ENCODE measurements around the gene CDX1.

CDX1 gene

GRCh38 chr5:150166650-150167511, at the start of gene CDX1:
Gene CDX1 (plus strand): TSS chr5:150166778. CDS start chr5:150166877, 99 bp downstream.
- Mint-ChIP-seq H3K9me3 (no peaks in the 10 kb centered on the region), H3K4me3 (no peak within 1 kb of the TSS), H3K4me1 (no peaks in the 10 kb centered on the region), H3K27me3 (peaks cover 68% of the 10 kb centered on the region), H3K27ac (no peak within 1 kb of the TSS)
- ATAC-seq (peak; percentile 34), DNase-seq (no peak)

DNA sequence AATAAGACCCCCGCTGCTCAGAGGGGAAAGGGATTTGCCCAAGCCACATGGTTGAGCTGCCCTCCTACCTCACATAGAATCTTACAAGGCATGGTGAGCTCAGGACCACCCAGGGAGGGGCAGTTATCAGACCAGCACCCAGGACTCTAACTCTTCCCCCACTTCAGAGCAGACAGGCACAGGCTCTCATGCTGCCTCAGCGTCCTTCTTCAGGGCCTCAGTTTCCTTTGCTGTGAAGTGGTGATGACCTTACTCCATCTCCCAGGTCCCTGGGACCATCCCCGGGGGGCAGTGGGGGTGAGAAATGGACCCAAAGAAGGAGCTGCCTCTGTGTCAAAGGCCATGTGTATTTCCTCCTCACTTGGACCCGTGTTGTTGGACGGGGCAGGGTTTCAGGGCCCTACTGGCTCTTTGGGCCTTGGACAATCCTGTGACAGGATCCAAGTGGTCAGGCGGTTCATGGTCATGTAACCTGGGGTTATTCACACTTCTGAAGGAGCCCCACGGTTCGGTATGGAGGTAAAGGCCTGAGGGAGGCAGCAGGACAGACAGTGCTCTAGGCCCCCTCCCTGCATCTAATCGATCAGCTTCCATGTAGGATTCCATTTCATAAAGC, 48.5 kb upstream of the CDX1 start:
- ATAC-seq: no peak
- no peak overlapping the region for H3K27ac Mint-ChIP-seq
- no peak overlapping the region for H3K4me3 Mint-ChIP-seq
- peak in 1 of 2 donors; percentile 7 for DNase-seq
- H3K4me1 Mint-ChIP-seq: peaks cover 5% of the 10 kb centered on the region
- H3K9me3 Mint-ChIP-seq: no peaks in the 10 kb centered on the region
- no peaks in the 10 kb centered on the region for H3K27me3 Mint-ChIP-seq

DNA sequence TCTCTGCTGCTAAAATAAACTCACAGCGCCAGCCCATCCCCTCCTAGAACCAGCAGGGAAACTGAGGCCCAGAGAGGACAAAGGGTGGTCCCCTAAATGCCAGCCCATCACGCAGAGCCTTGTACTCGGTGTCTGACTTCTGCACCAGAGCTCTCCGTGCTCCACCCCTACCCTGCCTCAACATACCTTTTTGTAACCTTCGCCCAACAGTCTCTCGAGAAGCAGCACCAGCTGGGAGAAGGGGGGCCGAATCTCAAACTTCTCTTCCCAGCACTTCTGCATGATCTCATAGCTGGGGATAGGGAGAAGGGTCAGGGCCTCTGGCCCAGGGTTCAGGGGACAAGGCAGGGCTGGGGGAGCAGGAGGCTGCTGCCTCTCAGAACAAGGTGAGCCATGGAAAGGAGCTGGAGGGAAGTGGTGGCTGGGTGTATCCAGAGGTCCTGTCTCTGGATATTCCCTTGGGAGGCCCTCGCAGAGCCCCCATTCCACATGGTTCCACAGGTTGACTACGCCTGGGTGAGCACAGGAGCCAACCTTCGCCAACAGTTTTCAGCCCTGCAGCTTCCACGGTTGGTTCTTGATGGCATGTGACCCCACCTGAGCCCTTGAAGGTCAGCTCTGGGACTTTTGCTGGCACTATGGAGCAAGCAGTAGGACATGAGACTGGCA, 47.9 kb upstream of the CDX1 start:
- H3K4me3 Mint-ChIP-seq: no peak overlapping the region
- no peak overlapping the region for H3K27ac Mint-ChIP-seq
- no peaks in the 10 kb centered on the region for H3K9me3 Mint-ChIP-seq
- no peaks in the 10 kb centered on the region for H3K27me3 Mint-ChIP-seq
- ATAC-seq (no peak), DNase-seq (peak in 1 of 2 donors; percentile 3)
- H3K4me1 Mint-ChIP-seq: peaks cover 5% of the 10 kb centered on the region

DNA sequence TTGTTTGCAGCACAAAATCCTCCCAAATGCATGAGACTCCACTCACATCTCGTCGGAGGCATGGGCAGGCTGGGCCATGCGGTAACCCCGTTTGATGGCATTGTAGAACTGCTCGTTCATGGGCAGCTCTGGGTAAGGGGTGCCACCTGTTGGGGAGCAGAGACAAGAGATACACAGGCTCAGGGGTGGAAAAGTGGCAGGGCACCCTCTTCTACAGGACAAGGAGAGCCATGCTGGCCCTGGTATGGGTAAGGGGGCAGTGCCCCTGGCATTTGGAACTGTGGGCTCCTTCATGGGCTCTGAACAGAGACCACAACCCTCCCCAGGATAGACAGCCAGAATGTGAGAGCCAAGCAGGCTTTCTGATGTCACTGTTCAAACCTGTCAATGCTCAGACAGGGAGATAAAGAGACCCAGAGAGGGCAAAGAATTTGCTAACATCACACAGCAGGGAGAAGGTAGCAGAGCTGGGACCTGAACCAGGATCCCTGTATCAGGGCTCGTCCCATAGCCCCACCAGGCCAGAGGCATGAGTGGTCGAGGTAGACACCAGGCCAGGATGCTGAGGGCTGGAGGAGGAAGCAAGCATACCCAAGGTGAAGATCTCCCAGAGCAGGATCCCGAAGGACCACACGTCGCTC, 47.0 kb upstream of the CDX1 start:
- no peak overlapping the region for H3K27ac Mint-ChIP-seq
- peak; percentile 37 for ATAC-seq
- H3K4me3 Mint-ChIP-seq: no peak overlapping the region
- DNase-seq: no peak
- H3K27me3 Mint-ChIP-seq: no peaks in the 10 kb centered on the region
- H3K4me1 Mint-ChIP-seq: peaks cover 5% of the 10 kb centered on the region
- no peaks in the 10 kb centered on the region for H3K9me3 Mint-ChIP-seq

GRCh38 chr5:150120062-150120441, 46.5 kb upstream of the CDX1 start:
- peaks cover 5% of the 10 kb centered on the region for H3K4me1 Mint-ChIP-seq

GRCh38 chr5:150120617-150121447, 45.7 kb upstream of the CDX1 start:
- peaks cover 5% of the 10 kb centered on the region for H3K4me1 Mint-ChIP-seq
- ATAC-seq: no peak
- H3K27ac Mint-ChIP-seq: no peak overlapping the region
- H3K27me3 Mint-ChIP-seq: no peaks in the 10 kb centered on the region
- no peak overlapping the region for H3K4me3 Mint-ChIP-seq
- no peak for DNase-seq
- H3K9me3 Mint-ChIP-seq: no peaks in the 10 kb centered on the region

More at GRCh38 chr5:150120062-150120441, 46.5 kb upstream of the CDX1 start:
- no peak overlapping the region for H3K4me3 Mint-ChIP-seq
- H3K27ac Mint-ChIP-seq: no peak overlapping the region
- no peak for ATAC-seq
- H3K9me3 Mint-ChIP-seq: no peaks in the 10 kb centered on the region
- DNase-seq: no peak
- no peaks in the 10 kb centered on the region for H3K27me3 Mint-ChIP-seq

- no peak overlapping the region for H3K27ac Mint-ChIP-seq
- no peaks in the 10 kb centered on the region for H3K27me3 Mint-ChIP-seq
These were observed 45.0 kb upstream of the CDX1 start for GRCh38 chr5:150121448-150122157.

GRCh38 chr5:150122158-150122510, 44.4 kb upstream of the CDX1 start:
- DNase-seq: no peak
- H3K27me3 Mint-ChIP-seq: no peaks in the 10 kb centered on the region
- peak; percentile 47 for ATAC-seq
- H3K27ac Mint-ChIP-seq: peak overlapping the region; percentile 10 to 57
- H3K4me1 Mint-ChIP-seq: peaks cover 5% of the 10 kb centered on the region
- H3K9me3 Mint-ChIP-seq: no peaks in the 10 kb centered on the region
- H3K4me3 Mint-ChIP-seq: no peak overlapping the region

More at GRCh38 chr5:150121448-150122157, 45.0 kb upstream of the CDX1 start:
- Mint-ChIP-seq H3K9me3 (no peaks in the 10 kb centered on the region), H3K4me3 (no peak overlapping the region), H3K4me1 (peaks cover 5% of the 10 kb centered on the region)
- ATAC-seq: no peak
- DNase-seq: no peak

GRCh38 chr5:150122536-150123481, 43.8 kb upstream of the CDX1 start:
- H3K9me3 Mint-ChIP-seq: no peaks in the 10 kb centered on the region
- no peak overlapping the region for H3K4me3 Mint-ChIP-seq
- no peak for DNase-seq
- no peak overlapping the region for H3K27ac Mint-ChIP-seq
- no peaks in the 10 kb centered on the region for H3K27me3 Mint-ChIP-seq
- no peak for ATAC-seq
- peaks cover 5% of the 10 kb centered on the region for H3K4me1 Mint-ChIP-seq

GRCh38 chr5:150123542-150123941, 43.0 kb upstream of the CDX1 start:
- H3K27ac Mint-ChIP-seq: no peak overlapping the region
- DNase-seq: no peak
- H3K4me1 Mint-ChIP-seq: peaks cover 5% of the 10 kb centered on the region

GRCh38 chr5:150124111-150124557, 42.4 kb upstream of the CDX1 start:
- H3K27ac Mint-ChIP-seq: no peak overlapping the region
- no peaks in the 10 kb centered on the region for H3K9me3 Mint-ChIP-seq
- ATAC-seq (peak; percentile 16), DNase-seq (no peak)
- H3K4me1 Mint-ChIP-seq: peaks cover 5% of the 10 kb centered on the region
- H3K4me3 Mint-ChIP-seq: no peak overlapping the region
- no peaks in the 10 kb centered on the region for H3K27me3 Mint-ChIP-seq

More at GRCh38 chr5:150123542-150123941, 43.0 kb upstream of the CDX1 start:
- H3K4me3 Mint-ChIP-seq: no peak overlapping the region
- ATAC-seq: no peak
- no peaks in the 10 kb centered on the region for H3K27me3 Mint-ChIP-seq
- no peaks in the 10 kb centered on the region for H3K9me3 Mint-ChIP-seq

DNA sequence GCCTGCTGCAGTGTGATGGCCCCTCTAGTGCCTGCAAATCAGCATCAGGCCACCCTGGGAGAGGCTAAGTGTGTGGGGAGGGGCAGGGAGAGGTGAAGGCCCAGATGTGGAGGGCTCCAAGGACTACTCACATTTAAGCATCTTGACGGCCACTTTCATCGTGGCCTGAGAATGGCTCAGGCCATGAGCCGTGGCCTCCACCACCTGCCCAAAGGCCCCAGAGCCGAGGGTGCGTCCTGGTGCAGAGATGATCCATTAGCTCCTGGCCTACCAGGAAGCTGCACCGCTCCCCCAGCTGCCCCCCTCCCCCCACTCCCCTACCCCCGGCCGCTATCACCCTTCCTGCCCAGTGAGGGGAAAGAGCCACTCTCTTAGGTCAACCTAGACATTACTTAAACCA, 42.0 kb upstream of the CDX1 start:
- Mint-ChIP-seq H3K4me3 (no peak overlapping the region), H3K9me3 (no peaks in the 10 kb centered on the region), H3K4me1 (peaks cover 5% of the 10 kb centered on the region), H3K27me3 (no peaks in the 10 kb centered on the region), H3K27ac (no peak overlapping the region)
- ATAC-seq: no peak
- no peak for DNase-seq

DNA sequence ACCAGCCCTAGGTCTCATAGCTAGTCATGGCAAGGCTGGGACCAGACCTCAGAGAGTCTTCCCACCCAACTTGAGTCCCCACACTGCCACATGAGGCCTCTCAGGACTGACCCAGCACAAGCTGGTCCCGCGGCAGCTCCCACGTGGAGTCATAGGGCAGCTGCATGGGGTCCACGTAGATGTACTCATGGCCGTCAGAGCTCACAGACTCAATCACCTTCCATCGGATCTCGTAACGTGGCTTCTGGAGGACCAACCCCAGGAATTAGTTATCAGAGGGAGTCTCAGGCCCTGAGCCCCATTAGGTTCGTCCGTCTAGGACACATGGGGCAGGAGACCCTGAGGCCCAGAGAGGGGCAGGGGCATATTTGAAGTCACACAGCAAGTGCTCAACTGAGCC, 41.2 kb upstream of the CDX1 start:
- Mint-ChIP-seq H3K4me1 (peaks cover 13% of the 10 kb centered on the region), H3K27ac (no peak overlapping the region), H3K9me3 (no peaks in the 10 kb centered on the region), H3K4me3 (no peak overlapping the region), H3K27me3 (no peaks in the 10 kb centered on the region)
- ATAC-seq (no peak), DNase-seq (no peak)

Data from stimulated activated naive CD8-positive, alpha-beta T cell treated with anti-CD3 and anti-CD28 coated beads, Interleukin-15, amount 100 ng/mL, for 72 hours (primary cell).